Measurements from ENCODE around the gene KRTAP5-3.
"Not testable (repeated sequence)": the region's sequence is repeated elsewhere in the genome, so short reads cannot be mapped to it uniquely, and the experiment has no call there.

Gene KRTAP5-3

GRCh38 chr11:1623716-1624115 lies 15.5 kb upstream of the KRTAP5-3 start:
- no peak overlapping the region for H3K4me3 ChIP-seq (ENCODE audit: severe bottlenecking)
- no peak overlapping the region for H3K27ac ChIP-seq (ENCODE audit: poor library complexity, severe bottlenecking)
- H3K36me3 ChIP-seq (ENCODE audit: low read depth) = no peaks in the 10 kb centered on the region
- ATAC-seq (ENCODE audit: low read depth) (no peak), DNase-seq (ENCODE audit: low spot score) (no peak)
- no peak for TF ChIP-seq CTCF (IDR thresholded peaks at IDR 0.05; ENCODE audit: poor library complexity, severe bottlenecking)
- peaks cover 19% of the 10 kb centered on the region for H3K27me3 ChIP-seq (ENCODE audit: insufficient read depth, poor library complexity, severe bottlenecking)
- no peaks in the 10 kb centered on the region for H3K4me1 ChIP-seq (ENCODE audit: insufficient read depth, poor library complexity, severe bottlenecking)
- H3K9me3 ChIP-seq (ENCODE audit: severe bottlenecking) = no peaks in the 10 kb centered on the region

DNA sequence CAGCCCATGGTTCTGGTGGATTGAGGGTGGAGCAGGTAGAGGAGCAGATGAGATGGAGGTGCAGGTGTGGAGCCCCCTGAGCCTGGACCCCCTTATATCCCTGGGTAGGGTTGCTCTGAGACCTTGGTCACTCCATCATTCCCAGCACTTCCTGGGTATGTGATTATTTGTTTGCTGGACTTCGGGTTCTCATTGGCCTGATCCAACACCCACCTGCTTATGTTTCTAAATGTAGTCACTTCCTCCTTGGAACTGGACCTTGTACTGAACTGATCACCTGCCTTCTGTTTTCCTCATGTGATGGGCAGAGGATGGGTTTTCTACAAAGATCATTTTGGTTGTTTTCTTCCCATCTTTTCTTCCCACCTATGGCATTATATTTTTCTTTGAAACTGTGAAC lies 13.8 kb upstream of the KRTAP5-3 start, which contains the start of gene KRTAP5-4:
Gene KRTAP5-4, minus strand, starts transcription at position 53 of the 400 bp plus-strand sequence. Its CDS starts 45 bp downstream, at position 8.
- no peaks in the 10 kb centered on the region for H3K9me3 ChIP-seq (ENCODE audit: severe bottlenecking)
- ATAC-seq (ENCODE audit: low read depth) (no peak), DNase-seq (ENCODE audit: low spot score) (no peak)
- no peak within 1 kb of the TSS for H3K4me3 ChIP-seq (ENCODE audit: severe bottlenecking)
- H3K36me3 ChIP-seq (ENCODE audit: low read depth) = no peaks in the 10 kb centered on the region
- H3K27me3 ChIP-seq (ENCODE audit: insufficient read depth, poor library complexity, severe bottlenecking) = peaks cover 10% of the 10 kb centered on the region
- TF ChIP-seq CTCF (IDR thresholded peaks at IDR 0.05; ENCODE audit: poor library complexity, severe bottlenecking) = no peak
- H3K27ac ChIP-seq (ENCODE audit: poor library complexity, severe bottlenecking) = no peak within 1 kb of the TSS
- no peaks in the 10 kb centered on the region for H3K4me1 ChIP-seq (ENCODE audit: insufficient read depth, poor library complexity, severe bottlenecking)

GRCh38 chr11:1619449-1619848 lies 11.2 kb upstream of the KRTAP5-3 start:
- no peaks in the 10 kb centered on the region for H3K4me1 ChIP-seq (ENCODE audit: insufficient read depth, poor library complexity, severe bottlenecking)
- no peaks in the 10 kb centered on the region for H3K9me3 ChIP-seq (ENCODE audit: severe bottlenecking)
- no peaks in the 10 kb centered on the region for H3K36me3 ChIP-seq (ENCODE audit: low read depth)
- DNase-seq (ENCODE audit: low spot score) = no peak
- TF ChIP-seq CTCF (IDR thresholded peaks at IDR 0.05; ENCODE audit: poor library complexity, severe bottlenecking) = no peak
- H3K27ac ChIP-seq (ENCODE audit: poor library complexity, severe bottlenecking) = no peak overlapping the region
- H3K4me3 ChIP-seq (ENCODE audit: severe bottlenecking) = no peak overlapping the region
- H3K27me3 ChIP-seq (ENCODE audit: insufficient read depth, poor library complexity, severe bottlenecking) = peaks cover 3% of the 10 kb centered on the region
- no peak for ATAC-seq (ENCODE audit: low read depth)

DNA sequence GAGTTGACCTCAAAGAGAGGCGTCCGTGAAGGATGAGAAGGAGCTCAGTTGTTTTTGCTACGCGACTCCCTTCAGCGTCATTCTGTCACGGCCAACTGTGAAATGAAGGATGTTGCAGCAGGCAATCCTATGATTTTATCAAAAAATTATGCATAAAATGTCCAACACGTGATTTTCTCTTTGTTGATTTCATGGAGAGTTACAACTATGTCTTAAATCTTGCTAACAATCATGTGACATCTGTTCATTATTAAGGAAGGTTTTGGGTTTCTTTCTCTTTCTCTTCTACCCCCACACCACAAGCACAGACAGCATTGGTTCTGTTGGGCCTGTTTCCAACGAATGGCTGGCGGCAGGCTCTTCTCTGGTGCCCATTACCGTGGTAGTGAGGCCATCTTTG lies 10.0 kb upstream of the KRTAP5-3 start:
- Histone ChIP-seq H3K36me3 (ENCODE audit: low read depth) (no peaks in the 10 kb centered on the region), H3K4me1 (ENCODE audit: insufficient read depth, poor library complexity, severe bottlenecking) (no peaks in the 10 kb centered on the region), H3K4me3 (ENCODE audit: severe bottlenecking) (no peak overlapping the region), H3K9me3 (ENCODE audit: severe bottlenecking) (no peaks in the 10 kb centered on the region), H3K27ac (ENCODE audit: poor library complexity, severe bottlenecking) (no peak overlapping the region), H3K27me3 (ENCODE audit: insufficient read depth, poor library complexity, severe bottlenecking) (peaks cover 3% of the 10 kb centered on the region)
- TF ChIP-seq CTCF (IDR thresholded peaks at IDR 0.05; ENCODE audit: poor library complexity, severe bottlenecking) = no peak
- ATAC-seq (ENCODE audit: low read depth) (no peak), DNase-seq (ENCODE audit: low spot score) (no peak)

DNA sequence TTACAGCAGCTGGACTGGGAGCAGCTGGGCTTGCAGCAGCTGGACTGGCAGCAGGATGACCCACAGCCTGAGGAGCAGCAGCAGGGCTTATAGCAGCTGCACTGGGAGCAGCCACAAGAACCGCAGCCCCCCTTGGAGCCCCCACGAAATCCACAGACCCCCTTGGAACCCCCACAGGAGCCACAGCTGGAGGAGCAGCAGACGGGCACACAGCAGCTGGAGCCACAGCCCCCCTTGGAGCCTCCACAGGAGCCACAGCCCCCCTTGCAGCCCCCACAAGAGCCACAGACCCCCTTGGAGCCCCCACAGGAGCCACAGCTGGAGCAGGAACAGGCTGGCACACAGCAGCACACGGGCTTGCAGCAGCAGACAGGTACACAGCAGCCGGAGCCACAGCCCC lies 362 bp downstream of the KRTAP5-3 start:
- not testable (repeated sequence) for H3K9me3 ChIP-seq (ENCODE audit: severe bottlenecking); H3K4me3 ChIP-seq (ENCODE audit: severe bottlenecking); H3K27ac ChIP-seq (ENCODE audit: poor library complexity, severe bottlenecking); ATAC-seq (ENCODE audit: low read depth); H3K27me3 ChIP-seq (ENCODE audit: insufficient read depth, poor library complexity, severe bottlenecking); H3K36me3 ChIP-seq (ENCODE audit: low read depth); H3K4me1 ChIP-seq (ENCODE audit: insufficient read depth, poor library complexity, severe bottlenecking); DNase-seq (ENCODE audit: low spot score)

DNA sequence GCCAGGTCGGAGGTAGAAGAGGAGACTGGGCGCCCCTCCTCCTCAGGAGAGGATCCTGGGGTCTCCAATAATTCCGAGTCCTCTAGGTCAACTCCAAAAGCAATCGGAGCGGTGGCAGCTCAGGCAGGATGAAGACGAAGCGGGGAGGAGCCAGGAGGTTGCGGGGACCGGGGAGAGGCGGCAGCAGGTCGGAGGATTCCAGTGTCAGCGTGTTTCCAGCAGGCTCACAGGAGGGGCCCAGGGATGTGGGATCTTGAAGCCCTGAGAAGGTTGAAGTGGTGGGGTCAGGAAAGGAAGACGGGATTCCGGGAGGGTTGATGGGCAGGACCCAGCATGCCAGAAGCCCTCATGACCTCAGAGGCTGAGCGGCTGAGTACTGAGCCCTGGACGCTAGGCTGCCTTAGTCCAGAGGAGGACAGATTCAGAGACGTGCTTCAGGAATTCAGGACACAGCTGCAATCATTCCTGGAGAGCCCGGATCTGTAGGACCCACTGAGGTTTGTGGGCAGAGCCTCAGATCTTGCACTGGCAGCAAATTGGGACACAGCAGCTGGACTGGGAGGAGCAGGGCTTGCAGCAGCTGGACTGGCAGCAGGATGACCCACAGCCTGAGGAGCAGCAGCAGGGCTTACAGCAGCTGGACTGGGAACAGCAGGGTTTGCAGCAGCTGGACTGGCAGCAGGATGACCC lies 962 bp downstream of the KRTAP5-3 start:
- not testable (repeated sequence) for H3K27me3 ChIP-seq (ENCODE audit: insufficient read depth, poor library complexity, severe bottlenecking); H3K27ac ChIP-seq (ENCODE audit: poor library complexity, severe bottlenecking); H3K4me1 ChIP-seq (ENCODE audit: insufficient read depth, poor library complexity, severe bottlenecking); H3K36me3 ChIP-seq (ENCODE audit: low read depth); H3K4me3 ChIP-seq (ENCODE audit: severe bottlenecking); H3K9me3 ChIP-seq (ENCODE audit: severe bottlenecking); DNase-seq (ENCODE audit: low spot score)
- peak; percentile 61; the same call in 2 of the 3 replicates for ATAC-seq (ENCODE audit: low read depth)

- not testable (repeated sequence) for H3K27me3 ChIP-seq (ENCODE audit: insufficient read depth, poor library complexity, severe bottlenecking); H3K4me3 ChIP-seq (ENCODE audit: severe bottlenecking); H3K4me1 ChIP-seq (ENCODE audit: insufficient read depth, poor library complexity, severe bottlenecking); H3K36me3 ChIP-seq (ENCODE audit: low read depth); ATAC-seq (ENCODE audit: low read depth); DNase-seq (ENCODE audit: low spot score); H3K9me3 ChIP-seq (ENCODE audit: severe bottlenecking); H3K27ac ChIP-seq (ENCODE audit: poor library complexity, severe bottlenecking)
Measured at GRCh38 chr11:1605923-1606322, 2.3 kb downstream of the KRTAP5-3 start.
